ENCODE measurements around the gene PMM1.

Gene PMM1

DNA sequence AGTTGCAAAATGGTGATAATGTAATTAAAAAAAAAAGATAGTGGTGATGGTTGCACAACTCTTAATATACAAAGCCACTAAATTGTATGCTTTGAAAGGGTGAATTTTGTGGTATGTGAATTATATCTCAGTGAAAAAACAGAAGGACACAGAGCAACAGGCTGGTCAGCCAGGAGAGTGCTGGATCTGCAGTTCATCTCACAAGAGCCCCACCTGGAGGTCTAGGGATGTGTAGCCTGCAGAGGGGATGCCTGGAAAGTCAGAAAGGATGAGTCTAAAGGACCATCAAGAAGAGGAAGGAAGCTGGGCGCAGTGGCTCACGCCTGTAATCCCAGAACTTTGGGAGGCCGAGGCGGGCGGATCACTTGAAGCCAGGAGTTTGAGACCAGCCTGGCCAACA is 54.4 kb downstream of the PMM1 start:
- H3K4me1 ChIP-seq (ENCODE audit: insufficient read depth, low read length): no peaks in the 10 kb centered on the region
- no peak overlapping the region for H3K4me3 ChIP-seq (ENCODE audit: low read length)
- peaks cover 41% of the 10 kb centered on the region for H3K36me3 ChIP-seq (ENCODE audit: insufficient read depth, low read length)
- H2AFZ ChIP-seq (ENCODE audit: low read depth, low read length): no peak overlapping the region
- H3K27me3 ChIP-seq (ENCODE audit: insufficient read depth, low read length): no peaks in the 10 kb centered on the region
- H3K9me3 ChIP-seq (ENCODE audit: low read length): no peaks in the 10 kb centered on the region

DNA sequence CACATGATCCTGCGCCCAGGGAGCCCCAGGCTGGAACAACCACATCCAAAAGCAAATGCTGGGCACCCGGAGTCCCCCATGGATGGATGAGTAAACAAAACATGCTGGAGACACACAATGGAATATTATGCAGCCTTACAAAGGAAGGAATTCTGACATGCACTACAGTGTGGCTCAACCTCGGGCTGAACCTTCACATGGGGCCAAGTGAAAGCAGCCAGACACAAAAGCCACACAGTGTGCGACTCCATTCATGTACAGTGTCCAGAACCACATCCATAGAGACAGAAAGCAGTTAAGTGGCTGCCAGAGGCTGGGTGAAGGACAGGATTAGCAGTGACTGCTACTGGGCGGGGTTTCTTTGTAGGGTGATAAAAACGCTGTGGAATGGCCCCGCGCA is 55.4 kb downstream of the PMM1 start:
- Histone ChIP-seq H3K36me3 (ENCODE audit: insufficient read depth, low read length) (peaks cover 44% of the 10 kb centered on the region), H3K4me3 (ENCODE audit: low read length) (no peak overlapping the region), H3K27me3 (ENCODE audit: insufficient read depth, low read length) (no peaks in the 10 kb centered on the region)

DNA sequence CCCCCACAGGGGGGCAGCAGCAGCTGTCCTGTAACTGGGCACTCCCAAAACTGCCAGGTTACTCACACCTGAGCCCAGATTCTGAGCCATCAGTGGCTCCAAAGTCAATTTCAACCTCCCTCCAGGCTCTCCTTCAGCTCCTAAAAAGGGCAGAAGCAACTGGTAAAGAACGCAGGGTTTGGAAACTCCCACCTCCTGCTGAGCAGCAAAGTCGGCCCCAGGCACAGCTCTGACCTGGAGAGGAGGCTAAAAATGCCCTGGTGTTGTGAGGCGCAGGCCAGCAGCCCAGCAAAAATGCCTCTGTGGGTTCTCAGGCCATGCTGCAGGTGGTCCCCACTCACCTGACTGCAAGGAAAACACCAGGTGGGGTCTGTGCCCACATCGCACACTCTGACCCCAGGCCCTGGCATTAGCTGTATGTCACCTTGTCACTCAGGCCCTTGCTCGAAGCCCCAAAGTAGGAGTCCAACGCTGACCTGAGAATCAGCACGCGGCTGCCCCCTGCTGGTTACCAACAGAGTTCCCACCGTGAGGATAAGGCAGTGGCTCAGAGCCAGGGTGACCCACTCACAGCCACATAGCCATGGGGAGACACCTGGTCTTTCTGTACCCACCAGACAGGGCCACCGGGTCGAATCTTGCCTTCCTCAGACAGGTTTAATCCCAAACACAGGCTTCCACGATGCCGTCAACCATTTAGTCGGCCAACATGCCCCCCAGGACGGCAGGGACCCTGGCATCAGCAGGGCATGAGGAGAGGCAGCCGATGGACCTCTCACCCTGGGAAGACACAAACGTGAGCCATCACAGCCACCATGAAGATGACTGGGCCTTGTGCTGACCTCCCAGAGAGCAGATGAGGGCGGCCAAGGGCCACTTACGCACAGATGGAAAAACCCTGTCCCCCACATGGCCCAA is 56.5 kb downstream of the PMM1 start:
- no peak overlapping the region for H2AFZ ChIP-seq (ENCODE audit: low read depth, low read length)
- H3K9me3 ChIP-seq (ENCODE audit: low read length): no peaks in the 10 kb centered on the region
- no peaks in the 10 kb centered on the region for H3K4me1 ChIP-seq (ENCODE audit: insufficient read depth, low read length)
- H3K27me3 ChIP-seq (ENCODE audit: insufficient read depth, low read length): no peaks in the 10 kb centered on the region
- peaks cover 51% of the 10 kb centered on the region for H3K36me3 ChIP-seq (ENCODE audit: insufficient read depth, low read length)
- no peak overlapping the region for H3K4me3 ChIP-seq (ENCODE audit: low read length)

More for the DNA sequence above, 55.4 kb downstream of the PMM1 start:
- Histone ChIP-seq H2AFZ (ENCODE audit: low read depth, low read length) (no peak overlapping the region), H3K9me3 (ENCODE audit: low read length) (no peaks in the 10 kb centered on the region), H3K4me1 (ENCODE audit: insufficient read depth, low read length) (no peaks in the 10 kb centered on the region)

DNA sequence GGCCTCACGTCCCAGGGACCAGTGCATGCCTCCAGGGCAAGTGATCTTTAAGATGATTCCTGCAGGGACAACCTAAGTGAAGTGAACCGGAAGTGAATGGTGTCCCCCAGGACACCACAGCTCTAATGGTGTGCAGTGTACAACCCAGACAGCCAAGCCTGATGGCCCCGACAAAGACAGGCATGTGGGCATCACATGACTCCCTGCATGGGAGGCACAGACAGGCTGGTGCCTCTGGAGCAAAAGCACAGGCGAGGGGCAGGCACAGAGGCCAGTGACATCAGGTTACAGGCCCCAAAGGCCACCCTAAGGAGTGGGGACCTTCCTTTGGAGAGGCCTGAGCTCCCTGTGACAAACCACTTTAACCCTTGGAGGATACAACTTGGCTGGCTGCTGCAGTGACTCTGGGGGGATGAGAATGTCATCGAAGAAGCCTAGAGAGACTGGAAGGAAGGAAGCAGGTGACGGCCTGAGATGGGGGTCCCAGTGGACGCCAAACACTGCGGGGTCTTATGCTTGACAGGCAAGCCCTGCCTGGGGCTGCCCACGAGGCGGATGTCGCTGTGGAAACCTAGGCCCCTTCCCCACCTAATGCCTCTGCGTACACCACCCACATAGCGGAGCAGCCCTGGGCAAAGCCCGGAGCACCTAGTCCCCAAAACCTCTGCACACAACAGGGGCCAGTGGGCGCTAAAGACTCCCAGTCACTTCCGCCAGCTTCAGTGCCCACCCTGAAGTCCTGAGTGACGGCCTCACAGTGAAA is 57.7 kb downstream of the PMM1 start:
- Histone ChIP-seq H3K27me3 (ENCODE audit: insufficient read depth, low read length) (no peaks in the 10 kb centered on the region), H2AFZ (ENCODE audit: low read depth, low read length) (no peak overlapping the region), H3K4me1 (ENCODE audit: insufficient read depth, low read length) (no peaks in the 10 kb centered on the region), H3K36me3 (ENCODE audit: insufficient read depth, low read length) (peaks cover 60% of the 10 kb centered on the region), H3K9me3 (ENCODE audit: low read length) (no peaks in the 10 kb centered on the region), H3K4me3 (ENCODE audit: low read length) (no peak overlapping the region)

- no peaks in the 10 kb centered on the region for H3K4me1 ChIP-seq (ENCODE audit: insufficient read depth, low read length)
- H3K36me3 ChIP-seq (ENCODE audit: insufficient read depth, low read length): peaks cover 67% of the 10 kb centered on the region
- no peaks in the 10 kb centered on the region for H3K27me3 ChIP-seq (ENCODE audit: insufficient read depth, low read length)
- no peak overlapping the region for H2AFZ ChIP-seq (ENCODE audit: low read depth, low read length)
- H3K9me3 ChIP-seq (ENCODE audit: low read length): no peaks in the 10 kb centered on the region
- no peak overlapping the region for H3K4me3 ChIP-seq (ENCODE audit: low read length)
These were observed 58.5 kb downstream of the PMM1 start for GRCh38 chr22:41530890-41531714.

DNA sequence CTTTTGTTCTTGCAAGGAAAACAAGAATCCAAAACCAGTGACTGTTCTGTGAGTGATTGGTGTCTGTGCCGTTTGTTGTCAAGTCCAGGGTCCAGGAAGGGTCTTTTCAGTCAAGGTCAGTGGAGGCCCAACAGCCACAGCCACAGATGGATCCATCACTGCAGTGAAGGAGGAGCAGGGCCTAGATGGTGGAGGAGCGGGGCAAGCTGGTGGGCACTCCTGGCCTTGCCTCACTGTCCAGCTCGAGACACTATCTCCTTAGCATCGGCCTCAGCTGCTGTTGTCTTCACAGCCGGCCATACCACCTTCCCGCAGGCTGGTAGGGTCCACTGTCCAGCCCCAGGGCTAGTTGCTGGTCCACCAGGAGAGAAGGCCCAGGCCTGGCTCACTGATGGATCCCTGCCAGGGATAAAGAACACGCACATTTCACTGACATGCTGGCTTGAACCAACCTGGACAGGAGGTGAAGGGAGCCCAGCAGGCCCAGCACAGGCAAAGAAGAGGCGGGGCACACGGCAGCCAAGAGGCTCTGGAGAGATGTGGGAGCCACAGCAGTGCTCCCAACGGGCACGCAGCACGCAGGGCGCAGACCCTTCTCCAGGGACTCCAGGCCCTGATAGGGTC is 60.6 kb downstream of the PMM1 start:
- Histone ChIP-seq H3K4me1 (ENCODE audit: insufficient read depth, low read length) (no peaks in the 10 kb centered on the region), H3K9me3 (ENCODE audit: low read length) (no peaks in the 10 kb centered on the region), H3K4me3 (ENCODE audit: low read length) (no peak overlapping the region), H3K27me3 (ENCODE audit: insufficient read depth, low read length) (no peaks in the 10 kb centered on the region), H3K36me3 (ENCODE audit: insufficient read depth, low read length) (peaks cover 85% of the 10 kb centered on the region), H2AFZ (ENCODE audit: low read depth, low read length) (no peak overlapping the region)

DNA sequence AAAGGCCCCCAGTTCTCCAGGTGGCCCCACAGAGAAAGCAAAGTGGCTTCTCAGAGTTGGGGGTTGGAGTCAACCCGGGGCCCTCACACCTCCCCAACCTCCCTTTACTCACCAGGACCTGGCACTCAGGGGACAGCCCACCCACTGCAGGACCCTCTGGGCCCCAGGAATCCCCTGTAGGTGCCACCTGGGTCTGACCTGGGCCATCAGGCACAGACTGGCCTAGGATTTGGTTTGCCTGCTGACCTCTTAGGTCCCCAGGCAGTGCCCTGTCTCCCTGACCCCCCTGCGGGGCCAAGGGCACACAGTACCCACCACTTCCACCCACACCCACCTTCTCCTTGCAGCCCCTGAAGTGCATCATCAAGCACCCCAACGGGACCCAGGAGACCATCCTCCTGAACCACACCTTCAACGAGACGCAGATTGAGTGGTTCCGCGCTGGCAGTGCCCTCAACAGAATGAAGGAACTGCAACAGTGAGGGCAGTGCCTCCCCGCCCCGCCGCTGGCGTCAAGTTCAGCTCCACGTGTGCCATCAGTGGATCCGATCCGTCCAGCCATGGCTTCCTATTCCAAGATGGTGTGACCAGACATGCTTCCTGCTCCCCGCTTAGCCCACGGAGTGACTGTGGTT is 61.4 kb downstream of the PMM1 start:
- H3K27me3 ChIP-seq (ENCODE audit: insufficient read depth, low read length): no peaks in the 10 kb centered on the region
- no peaks in the 10 kb centered on the region for H3K4me1 ChIP-seq (ENCODE audit: insufficient read depth, low read length)
- no peak overlapping the region for H3K4me3 ChIP-seq (ENCODE audit: low read length)
- H2AFZ ChIP-seq (ENCODE audit: low read depth, low read length): no peak overlapping the region
- no peaks in the 10 kb centered on the region for H3K9me3 ChIP-seq (ENCODE audit: low read length)
- H3K36me3 ChIP-seq (ENCODE audit: insufficient read depth, low read length): peaks cover 89% of the 10 kb centered on the region
